Activated CD4-positive, alpha-beta memory T cell treated with anti-CD3 and anti-CD28 coated beads for 36 hours (primary cell): Measurements from ENCODE around the gene DCUN1D1. TPM values are rescaled to one million over a fixed set of nuclear protein-coding genes. Genes with fewer than 3 reads are reported as not detected.

Experiments
- CTCF ChIA-PET: fragments of 350-600 bp; sonication (Branson Sonifier 250); formaldehyde crosslinking; loops from one replicate; lab custom pipeline; 2021; ENCODE audit warnings: antibody characterized with exemption, inconsistent platforms; lab: Charles Lee
- POLR2A ChIA-PET: fragments of 350-600 bp; sonication (Branson Sonifier 250); formaldehyde crosslinking; loops from one replicate; lab custom pipeline; 2021; ENCODE audit warnings: antibody characterized with exemption; lab: Charles Lee
- DNase-seq: peaks from one replicate; pipeline ENCODE4 v3.0.0-alpha.2; 2020
- H3K27ac Mint-ChIP-seq: one replicate; pipeline ENCODE4 v1.8.0; 2021; ENCODE audit warnings: mixed read lengths
- H3K27me3 Mint-ChIP-seq: one replicate; pipeline ENCODE4 v1.8.0; 2021; ENCODE audit warnings: mixed read lengths
- H3K36me3 Mint-ChIP-seq: one replicate; pipeline ENCODE4 v1.8.0; 2021; ENCODE audit warnings: mixed read lengths
- H3K4me1 Mint-ChIP-seq: one replicate; pipeline ENCODE4 v1.8.0; 2021; ENCODE audit warnings: low read depth, mixed read lengths
- H3K4me3 Mint-ChIP-seq: one replicate; pipeline ENCODE4 v1.8.0; 2021; ENCODE audit warnings: mild to moderate bottlenecking, mixed read lengths
- H3K9me3 Mint-ChIP-seq: one replicate; pipeline ENCODE4 v1.8.0; 2021; ENCODE audit warnings: mixed read lengths
- intact Hi-C: fragments of 100-400 bp; cut with micrococcal nuclease; formaldehyde crosslinking; loops from one replicate; pipeline ENCODE4 v1.15.1; 2023
- total RNA-seq, 2 experiments: library from RNA; stranded (reverse); gene quantifications; one replicate each; pipeline ENCODE4 v1.2.3, GENCODE V29; 2021

Gene DCUN1D1
- total RNA-seq, 2 experiments from 2014 or later, result 47.5 to 53.5 TPM

DNA sequence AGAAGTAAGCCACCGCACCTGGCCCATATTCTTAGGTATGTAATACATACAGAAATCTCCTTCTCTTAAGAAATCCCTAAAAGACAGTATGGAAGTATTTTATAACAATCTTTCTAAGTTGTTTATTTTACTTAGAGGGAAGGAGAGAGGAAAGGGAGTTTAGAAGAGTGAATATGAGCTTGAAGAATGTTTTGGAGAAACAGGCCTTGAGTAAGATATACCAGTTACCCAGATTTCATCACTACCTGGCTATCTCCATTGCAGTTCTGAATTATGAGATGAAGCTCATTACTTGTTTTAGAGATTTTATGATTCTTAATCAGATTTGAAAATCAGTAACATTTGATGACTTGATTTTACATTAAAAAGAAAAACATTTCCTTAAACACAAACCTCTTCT lies 71.9 kb downstream of the DCUN1D1 start:
- no peak overlapping the region for H3K27ac Mint-ChIP-seq

DNA sequence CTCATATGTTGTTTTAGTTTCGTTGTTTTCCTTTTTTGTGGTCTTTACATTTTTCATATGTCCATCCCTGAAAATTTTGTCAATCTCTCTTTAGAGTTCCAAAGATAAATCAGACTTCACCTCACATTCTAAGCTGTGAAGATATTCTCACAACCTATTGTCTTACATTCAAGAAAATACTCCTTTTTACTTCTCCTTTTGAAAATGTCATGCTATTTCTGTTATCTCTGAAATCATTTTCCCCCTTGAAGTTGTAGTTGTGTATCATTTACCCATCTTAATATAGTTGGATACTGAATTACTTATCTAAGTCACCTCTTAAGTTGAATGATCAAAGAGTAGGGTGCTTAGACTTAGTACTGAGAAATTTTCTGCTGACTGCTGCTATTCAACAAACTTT lies 74.3 kb downstream of the DCUN1D1 start:
- peaks cover 9% of the 10 kb centered on the region for H3K36me3 Mint-ChIP-seq

More for the DNA sequence above, 71.9 kb downstream of the DCUN1D1 start:
- POLR2A ChIA-PET, result no interaction called here
- CTCF ChIA-PET, result interaction anchor here (0.7 to 2.4 kb wide), 4 partner anchors 9 to 104 kb away, joined by 3 to 8 read pairs (median 4); no protein-coding TSS in a partner anchor
- Mint-ChIP-seq H3K4me1 (peaks cover 36% of the 10 kb centered on the region), H3K9me3 (no peaks in the 10 kb centered on the region), H3K27me3 (no peaks in the 10 kb centered on the region), H3K4me3 (no peak overlapping the region), H3K36me3 (peaks cover 9% of the 10 kb centered on the region)
- intact Hi-C loops, result loop anchor here (5.0 kb wide), 1 partner anchor 196 kb away; no protein-coding TSS in a partner anchor
- DNase-seq, result no peak

DNA sequence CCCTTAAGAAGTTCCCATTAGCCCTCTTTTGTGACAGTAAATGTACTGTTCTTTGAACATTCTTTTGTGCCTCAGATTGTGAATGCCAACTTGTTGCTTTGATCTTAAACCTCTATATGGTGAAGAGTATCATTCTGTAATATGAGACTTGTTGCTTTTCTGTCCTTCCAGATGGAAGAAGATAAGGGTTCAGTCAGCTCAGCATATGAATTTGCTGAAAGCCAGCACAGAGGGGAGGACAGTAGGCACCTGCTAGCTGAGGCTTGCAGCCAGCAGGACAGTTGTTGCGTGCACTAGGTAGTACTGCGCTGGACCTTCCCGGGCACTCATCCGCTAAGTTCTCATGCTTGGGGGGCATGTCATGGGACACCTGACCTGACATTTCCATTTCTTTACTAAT lies 74.7 kb downstream of the DCUN1D1 start:
- H3K27me3 Mint-ChIP-seq, result no peaks in the 10 kb centered on the region
- H3K36me3 Mint-ChIP-seq, result peaks cover 9% of the 10 kb centered on the region
- no peak overlapping the region for H3K4me3 Mint-ChIP-seq
- intact Hi-C loops, result loop anchor here (5.0 kb wide), 1 partner anchor 193 kb away; no protein-coding TSS in a partner anchor
- peaks cover 13% of the 10 kb centered on the region for H3K4me1 Mint-ChIP-seq
- no peak for DNase-seq
- POLR2A ChIA-PET, result no interaction called here
- H3K27ac Mint-ChIP-seq, result no peak overlapping the region
- no peaks in the 10 kb centered on the region for H3K9me3 Mint-ChIP-seq
- CTCF ChIA-PET, result no interaction called here

More for the DNA sequence above, 74.3 kb downstream of the DCUN1D1 start:
- H3K27ac Mint-ChIP-seq, result no peak overlapping the region
- no peaks in the 10 kb centered on the region for H3K27me3 Mint-ChIP-seq
- no peaks in the 10 kb centered on the region for H3K9me3 Mint-ChIP-seq
- H3K4me3 Mint-ChIP-seq, result no peak overlapping the region
- H3K4me1 Mint-ChIP-seq, result peaks cover 16% of the 10 kb centered on the region
- intact Hi-C loops, result loop anchor here (5.0 kb wide), 1 partner anchor 194 kb away; no protein-coding TSS in a partner anchor
- ChIA-PET CTCF (no interaction called here), POLR2A (no interaction called here)
- DNase-seq, result no peak

DNA sequence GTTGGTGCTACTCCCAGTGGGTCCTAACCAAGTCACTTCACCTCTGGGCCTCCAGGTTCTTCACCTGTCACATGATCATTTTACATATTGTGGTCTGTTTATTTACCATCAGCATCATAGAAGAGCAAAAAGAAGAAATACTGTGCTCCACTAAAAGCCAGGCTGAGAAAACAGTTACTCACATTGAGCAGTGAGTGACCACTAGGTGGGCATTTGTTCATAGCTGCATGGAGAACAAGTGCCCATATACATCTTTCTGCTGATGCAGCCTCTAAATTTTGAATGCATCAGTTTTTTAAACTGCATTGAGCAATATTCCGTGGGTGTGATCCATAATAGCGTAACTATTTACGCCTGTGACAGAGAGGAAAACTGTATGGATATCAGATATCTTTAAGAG lies 76.2 kb downstream of the DCUN1D1 start:
- ChIA-PET CTCF (interaction anchor here (1.6 kb wide), 1 partner anchor 9 kb away, joined by 4 read pairs; no protein-coding TSS in a partner anchor), POLR2A (no interaction called here)
- H3K27me3 Mint-ChIP-seq, result no peaks in the 10 kb centered on the region
- H3K4me1 Mint-ChIP-seq, result peaks cover 2% of the 10 kb centered on the region
- no peaks in the 10 kb centered on the region for H3K9me3 Mint-ChIP-seq
- peaks cover 16% of the 10 kb centered on the region for H3K36me3 Mint-ChIP-seq
- no peak for DNase-seq
- no peak overlapping the region for H3K4me3 Mint-ChIP-seq
- H3K27ac Mint-ChIP-seq, result no peak overlapping the region
- intact Hi-C loops, result no loop called here

DNA sequence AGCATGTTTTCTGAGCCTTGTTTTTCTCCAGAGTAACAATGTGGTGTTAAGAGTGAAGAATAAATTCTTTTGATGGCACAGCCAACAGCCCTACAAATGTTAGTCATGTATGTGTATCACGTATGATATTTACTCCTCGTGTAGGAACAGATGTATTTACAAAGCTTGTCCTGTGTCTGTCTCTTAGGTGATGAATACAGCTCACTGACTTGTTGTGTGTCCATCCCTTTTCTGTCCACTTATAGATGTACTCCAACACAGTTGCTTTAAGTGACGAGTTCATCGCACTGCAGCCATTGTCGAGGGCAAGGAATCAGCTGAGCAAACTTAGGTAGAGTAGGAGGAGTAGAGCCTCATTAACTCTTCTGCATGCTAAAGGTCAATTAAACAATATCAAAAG lies 78.1 kb downstream of the DCUN1D1 start:
- no peaks in the 10 kb centered on the region for H3K9me3 Mint-ChIP-seq
- intact Hi-C loops, result no loop called here
- peaks cover 19% of the 10 kb centered on the region for H3K36me3 Mint-ChIP-seq
- no peak overlapping the region for H3K27ac Mint-ChIP-seq
- no peaks in the 10 kb centered on the region for H3K4me1 Mint-ChIP-seq
- no peak for DNase-seq
- H3K27me3 Mint-ChIP-seq, result no peaks in the 10 kb centered on the region
- ChIA-PET CTCF (no interaction called here), POLR2A (no interaction called here)
- no peak overlapping the region for H3K4me3 Mint-ChIP-seq

DNA sequence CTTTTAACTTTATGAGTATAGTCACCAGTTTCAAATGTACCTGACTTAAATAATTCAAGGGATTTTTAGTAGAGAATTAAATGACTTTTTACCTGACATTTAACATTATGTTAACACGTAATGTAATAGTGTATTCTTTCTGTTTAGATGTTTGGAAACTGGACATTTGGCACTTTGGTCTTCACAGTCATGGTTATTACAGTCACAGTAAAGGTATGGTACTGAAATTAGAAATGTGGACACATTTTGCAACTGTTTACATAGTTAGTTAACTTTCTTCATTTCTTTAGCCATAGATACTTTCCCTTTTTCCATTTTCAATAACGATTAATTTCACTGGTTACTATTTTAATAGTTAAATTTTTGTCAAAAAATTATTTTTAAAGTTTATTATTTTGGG lies 83.8 kb downstream of the DCUN1D1 start:
- H3K4me3 Mint-ChIP-seq, result no peak overlapping the region
- CTCF ChIA-PET, result no interaction called here
- intact Hi-C loops, result no loop called here
- DNase-seq, result no peak
- H3K9me3 Mint-ChIP-seq, result no peaks in the 10 kb centered on the region
- H3K27ac Mint-ChIP-seq, result no peak overlapping the region
- H3K27me3 Mint-ChIP-seq, result no peaks in the 10 kb centered on the region
- H3K36me3 Mint-ChIP-seq, result peaks cover 31% of the 10 kb centered on the region
- H3K4me1 Mint-ChIP-seq, result no peaks in the 10 kb centered on the region
- POLR2A ChIA-PET, result no interaction called here

DNA sequence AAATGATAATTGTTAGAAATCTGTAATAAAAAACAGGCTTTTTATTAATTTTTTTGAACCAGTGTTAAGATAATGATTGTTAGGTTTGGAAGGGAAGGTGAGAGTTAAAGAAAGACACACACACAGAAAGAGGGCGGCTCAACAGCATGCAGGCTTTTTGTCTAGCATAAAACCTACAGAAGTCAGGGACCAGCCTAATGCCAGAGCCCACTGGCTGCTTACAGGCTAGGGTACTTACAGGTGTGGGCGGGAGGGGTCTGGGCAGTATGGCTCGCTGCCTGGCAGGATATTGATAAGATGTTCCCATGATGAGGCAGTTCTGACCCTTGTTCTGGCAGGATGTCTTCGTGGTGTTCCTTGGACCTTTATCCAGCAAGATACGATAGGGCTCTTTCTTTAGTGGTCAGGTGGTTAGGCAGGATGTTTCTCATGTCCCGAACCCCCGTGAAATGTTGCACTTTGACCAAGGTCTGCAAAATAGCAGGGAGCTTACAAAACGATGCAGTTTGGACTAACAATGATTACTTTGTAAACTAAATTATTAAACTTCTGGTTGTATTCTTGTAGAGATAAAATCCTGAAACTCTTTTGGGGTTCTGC lies 84.7 kb downstream of the DCUN1D1 start:
- no peaks in the 10 kb centered on the region for H3K4me1 Mint-ChIP-seq
- intact Hi-C loops, result no loop called here
- H3K27ac Mint-ChIP-seq, result no peak overlapping the region
- no peak for DNase-seq
- H3K9me3 Mint-ChIP-seq, result no peaks in the 10 kb centered on the region
- POLR2A ChIA-PET, result no interaction called here
- H3K4me3 Mint-ChIP-seq, result no peak overlapping the region
- H3K27me3 Mint-ChIP-seq, result no peaks in the 10 kb centered on the region
- peaks cover 34% of the 10 kb centered on the region for H3K36me3 Mint-ChIP-seq
- CTCF ChIA-PET, result no interaction called here

DNA sequence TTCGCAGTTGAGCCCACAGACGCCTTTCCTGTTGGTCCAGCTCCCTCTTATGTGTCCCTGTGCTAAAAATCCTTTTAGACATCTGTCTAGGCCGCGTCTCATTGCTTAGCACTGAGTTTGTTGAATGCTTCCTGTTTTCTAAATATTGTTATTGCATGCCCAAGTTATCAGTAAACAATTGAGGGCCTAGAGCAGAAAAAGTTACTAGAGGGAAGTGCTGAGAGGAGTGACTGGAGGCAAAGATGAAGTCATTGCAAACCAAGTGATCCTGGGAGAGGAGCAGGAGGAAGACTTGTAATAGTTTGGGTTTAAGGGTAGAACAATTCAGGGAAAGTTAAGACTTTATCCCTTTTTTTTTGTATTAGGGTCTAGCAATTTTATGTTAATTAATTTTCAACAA lies 88.1 kb downstream of the DCUN1D1 start:
- Mint-ChIP-seq H3K27me3 (no peaks in the 10 kb centered on the region), H3K27ac (no peak overlapping the region), H3K4me3 (no peak overlapping the region), H3K9me3 (no peaks in the 10 kb centered on the region), H3K4me1 (no peaks in the 10 kb centered on the region), H3K36me3 (peaks cover 34% of the 10 kb centered on the region)
- intact Hi-C loops, result no loop called here
- ChIA-PET CTCF (no interaction called here), POLR2A (no interaction called here)
- DNase-seq, result no peak

DNA sequence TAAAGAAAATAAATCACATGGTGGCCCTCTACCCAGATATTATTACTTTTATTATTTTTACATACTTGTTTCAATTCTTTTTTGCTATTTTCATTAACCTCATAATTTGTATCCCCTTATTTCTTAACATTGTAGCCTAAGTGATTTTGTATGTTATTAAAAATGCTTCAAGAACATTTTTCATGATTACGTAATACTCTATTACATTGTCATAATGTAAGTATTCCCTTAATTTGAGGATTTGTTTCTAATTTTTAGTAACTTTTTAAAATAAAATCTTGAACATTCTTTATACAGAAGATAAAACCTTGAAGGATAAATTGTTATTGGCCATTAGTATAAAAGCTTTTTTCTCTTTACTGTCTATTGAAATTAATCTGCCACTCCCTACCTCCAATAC lies 89.0 kb downstream of the DCUN1D1 start:
- Mint-ChIP-seq H3K27me3 (no peaks in the 10 kb centered on the region), H3K27ac (no peak overlapping the region), H3K9me3 (no peaks in the 10 kb centered on the region), H3K36me3 (peaks cover 35% of the 10 kb centered on the region), H3K4me3 (no peak overlapping the region), H3K4me1 (peaks cover 2% of the 10 kb centered on the region)
- intact Hi-C loops, result no loop called here
- ChIA-PET CTCF (no interaction called here), POLR2A (no interaction called here)
- no peak for DNase-seq

DNA sequence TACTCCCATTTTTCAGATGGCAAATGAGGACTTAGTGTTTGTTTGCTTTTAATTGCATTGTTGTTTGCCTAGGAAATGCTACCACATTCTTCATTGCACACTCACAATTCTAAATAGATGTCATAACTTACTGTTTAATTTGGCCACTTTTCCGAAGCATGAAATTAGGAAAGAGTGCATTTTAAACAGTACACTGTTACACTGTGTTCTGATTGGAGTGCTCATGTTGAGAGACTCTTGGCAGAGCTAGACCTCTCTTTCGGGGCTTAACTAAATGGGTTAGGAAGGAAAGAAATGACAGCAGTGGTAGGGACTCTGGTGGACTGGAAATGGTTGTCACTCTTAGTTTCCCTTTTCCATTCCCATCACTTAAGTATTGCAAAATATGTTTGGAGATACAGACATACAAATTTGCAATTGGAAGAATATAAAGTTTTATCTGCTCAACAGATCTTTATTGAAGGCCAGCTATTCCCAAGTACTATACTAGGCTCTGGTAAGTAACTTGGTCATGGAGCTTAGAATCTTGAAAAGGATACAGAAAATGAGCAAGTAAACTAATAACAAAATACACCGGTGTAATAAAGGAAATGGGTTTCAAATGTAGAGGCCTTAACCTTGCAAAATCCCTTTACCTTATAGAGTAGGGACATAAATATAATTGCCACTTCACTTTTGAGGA lies 90.2 kb downstream of the DCUN1D1 start:
- Mint-ChIP-seq H3K4me3 (no peak overlapping the region), H3K36me3 (peaks cover 38% of the 10 kb centered on the region), H3K9me3 (no peaks in the 10 kb centered on the region), H3K27me3 (no peaks in the 10 kb centered on the region), H3K4me1 (peaks cover 3% of the 10 kb centered on the region), H3K27ac (no peak overlapping the region)
- ChIA-PET POLR2A (no interaction called here), CTCF (interaction anchor here (1.1 kb wide), 1 partner anchor 20 kb away, joined by 4 read pairs; no protein-coding TSS in a partner anchor)
- intact Hi-C loops, result no loop called here
- no peak for DNase-seq
